ENCODE results near the gene NLRP4.

The NLRP4 gene

DNA sequence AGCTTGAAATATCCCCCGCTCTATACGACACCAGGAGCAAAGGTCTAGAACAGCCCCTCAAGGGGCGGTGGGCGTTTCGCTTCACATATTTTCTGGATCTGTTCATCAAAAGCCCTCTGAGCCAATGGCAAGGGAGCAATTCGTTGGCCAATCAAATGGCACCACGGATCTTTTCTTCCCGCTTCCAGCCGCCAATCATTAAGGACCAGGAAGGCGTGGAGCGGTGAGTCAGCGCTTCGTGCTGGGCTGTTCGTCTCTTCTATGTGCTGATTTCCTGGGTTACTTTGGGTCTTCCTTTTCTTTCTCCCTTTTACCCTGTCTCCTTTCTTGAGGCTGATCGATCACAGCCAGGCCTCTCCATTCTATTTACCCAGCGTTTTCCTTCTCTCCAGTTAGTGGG is at the start of gene NLRP4:
Gene NLRP4 (plus strand): TSS at position 201 of the 400 bp plus-strand sequence. CDS start 15,541 bp downstream, outside the sequence.
- DNase-seq (ENCODE audit: low spot score), result no peak

DNA sequence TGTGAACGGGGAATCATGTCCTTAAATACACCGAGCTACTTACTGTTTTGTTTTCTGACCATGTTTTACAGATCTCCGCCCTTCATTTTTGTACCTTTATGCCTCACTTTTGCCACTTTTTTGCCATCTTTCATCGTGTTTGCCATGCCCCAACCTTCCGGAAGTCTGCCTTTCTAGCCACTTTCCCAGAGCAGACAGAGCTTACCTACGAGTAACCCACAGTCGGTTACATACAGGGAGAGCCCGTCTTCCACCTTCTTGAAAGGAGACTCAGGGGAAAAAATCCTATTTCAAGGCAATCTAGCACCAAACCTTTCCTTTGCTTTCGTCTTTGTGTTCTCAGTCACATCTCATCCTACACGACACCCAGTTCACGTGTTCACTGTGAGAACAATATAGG is 41.3 kb upstream of the NLRP4 start:
- no peak for DNase-seq (ENCODE audit: low spot score)

GRCh38 chr19:55801416-55801815 is 34.9 kb upstream of the NLRP4 start:
- DNase-seq (ENCODE audit: low spot score), result no peak

- no peak for DNase-seq (ENCODE audit: low spot score)
Measured at GRCh38 chr19:55802281-55802680, 34.1 kb upstream of the NLRP4 start.

DNA sequence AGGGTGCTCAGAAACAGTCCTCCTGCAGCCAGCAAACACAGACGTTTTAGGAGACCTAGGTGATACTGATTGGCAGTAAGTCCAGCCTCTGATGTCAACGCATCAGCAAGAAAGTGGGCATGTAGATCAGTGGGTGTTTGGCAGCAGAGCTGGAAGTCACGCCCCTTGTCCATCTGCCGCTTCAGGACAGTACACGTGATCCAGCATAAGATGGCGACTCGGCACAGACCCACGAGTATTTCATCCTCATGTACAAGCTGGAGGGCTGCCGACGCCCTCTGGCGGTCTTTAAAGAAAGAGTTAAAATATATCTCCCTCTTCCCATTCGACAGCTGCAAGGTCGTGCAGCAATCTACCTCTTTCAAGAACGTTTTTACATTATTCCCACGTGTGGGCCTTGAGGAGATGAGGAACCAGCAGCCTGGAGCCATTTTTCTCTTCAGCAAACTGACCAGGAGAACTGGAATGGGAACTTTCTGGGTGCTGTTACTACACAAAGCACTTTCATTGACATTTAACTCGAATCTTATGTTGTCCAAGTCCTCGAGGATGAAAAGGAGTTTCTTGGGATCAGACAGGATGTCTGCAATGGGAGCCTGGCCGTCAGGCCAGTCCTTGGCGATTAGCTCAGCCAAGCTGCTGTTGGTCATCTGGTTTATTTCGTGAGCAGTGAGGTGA is 26.8 kb upstream of the NLRP4 start:
- DNase-seq (ENCODE audit: low spot score), result no peak

GRCh38 chr19:55811340-55811739 is 25.0 kb upstream of the NLRP4 start:
- no peak for DNase-seq (ENCODE audit: low spot score)

GRCh38 chr19:55812449-55812848 is 23.9 kb upstream of the NLRP4 start:
- no peak for DNase-seq (ENCODE audit: low spot score)

DNA sequence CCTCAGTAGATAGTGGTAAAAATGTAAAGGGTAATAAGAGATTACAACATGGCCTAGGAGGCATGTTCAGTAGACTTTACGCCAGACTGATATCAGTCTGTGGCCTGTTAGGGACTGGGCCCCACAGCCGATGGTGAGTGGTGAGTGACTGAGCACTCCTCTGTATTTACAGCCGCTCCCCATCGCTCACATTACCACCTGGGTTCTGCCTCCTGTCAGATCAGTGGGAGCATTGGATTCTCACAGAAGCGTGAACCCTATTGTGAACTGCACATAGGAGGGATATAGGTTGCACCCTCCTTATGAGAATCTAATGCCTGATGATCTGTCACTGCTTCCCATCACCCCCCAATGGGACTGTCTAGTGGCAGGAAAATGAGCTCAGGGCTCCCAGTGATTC is 22.4 kb upstream of the NLRP4 start:
- no peak for DNase-seq (ENCODE audit: low spot score)

DNA sequence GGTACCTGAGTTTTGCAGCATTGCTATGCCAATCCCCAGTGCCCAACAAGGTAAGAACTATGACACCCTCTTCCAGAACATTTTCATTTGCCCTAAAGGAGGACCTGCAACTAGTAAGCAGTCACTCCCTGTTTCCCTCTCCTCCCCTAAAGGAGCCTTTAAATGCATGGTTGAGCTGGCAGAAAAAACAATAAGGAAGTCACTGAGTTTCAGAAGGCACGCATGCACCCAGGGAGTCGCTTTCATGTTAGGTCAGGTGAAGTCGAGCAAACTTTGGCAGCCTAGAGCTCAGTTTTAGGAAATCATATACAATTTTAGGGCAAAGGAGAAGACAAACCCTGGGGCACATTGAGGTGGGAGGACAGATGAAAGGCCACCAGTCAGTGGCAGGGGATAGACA is 16.3 kb upstream of the NLRP4 start:
- DNase-seq (ENCODE audit: low spot score), result no peak

GRCh38 chr19:55830656-55831055 is 5.7 kb upstream of the NLRP4 start:
- DNase-seq (ENCODE audit: low spot score), result no peak

DNA sequence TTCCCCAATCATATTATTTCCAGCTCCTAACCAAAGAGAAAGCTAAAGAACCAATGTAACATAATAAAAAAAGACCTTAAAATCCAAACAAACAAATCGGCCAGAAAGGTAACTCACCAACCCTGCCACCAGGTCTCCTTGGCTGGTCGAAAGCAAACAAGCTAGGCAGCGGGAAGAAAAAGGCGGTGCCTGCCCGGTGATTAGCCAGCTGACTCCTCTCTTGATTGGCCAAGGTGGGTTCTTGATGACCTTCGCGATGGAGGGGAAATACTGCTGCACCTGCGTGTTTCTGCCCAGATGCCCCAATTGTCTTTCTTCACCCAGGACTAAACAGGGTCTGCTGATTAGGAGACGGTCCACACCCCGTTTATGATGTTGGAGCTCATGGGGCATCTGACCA is 4.5 kb upstream of the NLRP4 start, which contains the start of gene NLRP11:
Gene NLRP11 (minus strand): TSS at position 154 of the 400 bp plus-strand sequence. CDS start 13,825 bp downstream, outside the sequence.
- no peak for DNase-seq (ENCODE audit: low spot score)

DNA sequence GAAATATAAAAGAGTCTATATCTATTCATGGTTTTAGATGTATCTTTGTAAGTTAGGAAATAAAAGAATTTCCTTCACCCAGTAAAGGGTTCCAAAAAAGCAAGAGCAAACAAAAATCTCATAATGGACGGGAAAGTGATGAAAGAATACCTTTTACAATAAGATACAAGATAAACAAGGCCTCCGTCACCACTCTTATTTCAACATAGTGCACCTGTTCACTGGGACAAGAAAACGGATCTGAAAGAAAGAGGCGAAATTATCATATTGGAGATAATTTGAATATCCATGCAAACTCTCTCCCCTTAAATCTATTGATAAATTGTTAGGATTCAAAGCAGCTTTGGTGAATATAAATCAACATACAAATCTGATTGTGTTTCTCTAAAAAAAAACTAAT is 3.7 kb upstream of the NLRP4 start:
- DNase-seq (ENCODE audit: low spot score), result no peak

DNA sequence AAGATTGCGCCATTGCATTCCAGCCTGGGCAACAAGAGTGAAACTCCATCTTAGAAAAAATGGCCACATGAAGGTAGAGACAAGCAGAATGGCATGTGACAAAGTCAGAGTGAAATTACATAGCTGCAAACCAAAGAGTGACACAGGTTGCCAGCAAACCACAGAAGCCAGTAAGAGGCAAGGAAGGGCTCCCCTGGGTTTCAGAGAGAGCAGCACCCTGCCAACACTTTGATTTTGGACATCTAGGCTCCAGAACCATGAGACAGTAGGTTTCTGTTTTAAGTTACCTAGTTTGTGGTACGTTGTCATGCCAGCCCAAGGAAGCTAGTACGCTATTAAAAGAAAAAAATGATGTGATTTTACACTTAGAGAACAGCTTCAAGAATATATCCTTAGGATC is 1.9 kb downstream of the NLRP4 start:
- no peak for DNase-seq (ENCODE audit: low spot score)

GRCh38 chr19:55838906-55839305 is 2.6 kb downstream of the NLRP4 start:
- no peak for DNase-seq (ENCODE audit: low spot score)

- DNase-seq (ENCODE audit: low spot score), result no peak
Measured at GRCh38 chr19:55855160-55855559, 18.8 kb downstream of the NLRP4 start.

GRCh38 chr19:55857149-55857548 is 20.8 kb downstream of the NLRP4 start:
- DNase-seq (ENCODE audit: low spot score), result no peak

DNA sequence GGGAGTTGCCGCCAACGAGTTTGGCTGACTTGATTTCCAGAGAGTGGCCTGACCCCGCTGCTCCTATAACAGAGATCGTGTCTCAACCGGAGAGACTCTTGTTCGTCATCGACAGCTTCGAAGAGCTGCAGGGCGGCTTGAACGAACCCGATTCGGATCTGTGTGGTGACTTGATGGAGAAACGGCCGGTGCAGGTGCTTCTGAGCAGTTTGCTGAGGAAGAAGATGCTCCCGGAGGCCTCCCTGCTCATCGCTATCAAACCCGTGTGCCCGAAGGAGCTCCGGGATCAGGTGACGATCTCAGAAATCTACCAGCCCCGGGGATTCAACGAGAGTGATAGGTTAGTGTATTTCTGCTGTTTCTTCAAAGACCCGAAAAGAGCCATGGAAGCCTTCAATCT is 21.6 kb downstream of the NLRP4 start:
- DNase-seq (ENCODE audit: low spot score), result no peak

- no peak for DNase-seq (ENCODE audit: low spot score)
Measured at GRCh38 chr19:55858401-55858800, 22.1 kb downstream of the NLRP4 start.

- DNase-seq (ENCODE audit: low spot score), result no peak
Measured at GRCh38 chr19:55858969-55859368, 22.6 kb downstream of the NLRP4 start.

DNA sequence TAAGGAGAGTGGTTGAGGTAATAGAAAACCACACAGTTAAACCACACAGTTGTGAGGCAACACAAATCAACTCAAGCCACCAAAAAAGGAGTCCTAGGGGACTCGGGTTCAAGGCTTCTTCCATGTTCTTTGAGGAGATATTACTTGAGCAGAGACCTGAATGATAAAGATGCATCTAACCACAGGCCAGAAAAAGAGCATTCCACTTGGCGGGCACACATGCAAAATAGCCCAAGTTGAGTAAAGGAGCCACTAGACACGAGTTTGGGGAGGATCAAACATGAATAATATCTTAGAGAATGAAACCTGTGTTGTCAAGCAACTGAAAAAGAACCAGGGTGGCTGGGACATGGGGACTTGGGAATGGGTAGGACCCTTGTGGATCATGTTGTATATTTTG is 30.2 kb downstream of the NLRP4 start:
- DNase-seq (ENCODE audit: low spot score), result no peak

DNA sequence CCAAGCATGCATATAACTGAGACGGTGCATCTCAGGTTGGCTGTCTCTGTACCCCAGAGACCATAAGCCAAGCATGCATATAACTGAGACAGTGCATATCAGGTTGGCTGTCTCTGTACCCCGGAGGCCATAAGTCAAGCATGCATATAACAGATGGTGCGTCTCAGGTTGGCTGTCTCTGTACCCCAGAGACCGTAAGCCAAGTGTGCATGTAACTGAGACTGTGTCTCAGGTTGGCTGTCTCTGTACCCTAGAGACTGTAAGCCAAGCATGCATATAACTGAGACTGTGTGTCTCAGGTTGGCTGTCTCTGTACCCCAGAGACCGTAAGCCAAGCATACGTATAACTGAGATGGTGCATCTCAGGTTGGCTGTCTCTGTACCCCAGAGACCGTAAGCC is 30.8 kb downstream of the NLRP4 start:
- DNase-seq (ENCODE audit: low spot score), result no peak

GRCh38 chr19:55870736-55871135 is 34.4 kb downstream of the NLRP4 start:
- DNase-seq (ENCODE audit: low spot score), result no peak

GRCh38 chr19:55877211-55877610 is 40.9 kb downstream of the NLRP4 start:
- no peak for DNase-seq (ENCODE audit: low spot score)

DNA sequence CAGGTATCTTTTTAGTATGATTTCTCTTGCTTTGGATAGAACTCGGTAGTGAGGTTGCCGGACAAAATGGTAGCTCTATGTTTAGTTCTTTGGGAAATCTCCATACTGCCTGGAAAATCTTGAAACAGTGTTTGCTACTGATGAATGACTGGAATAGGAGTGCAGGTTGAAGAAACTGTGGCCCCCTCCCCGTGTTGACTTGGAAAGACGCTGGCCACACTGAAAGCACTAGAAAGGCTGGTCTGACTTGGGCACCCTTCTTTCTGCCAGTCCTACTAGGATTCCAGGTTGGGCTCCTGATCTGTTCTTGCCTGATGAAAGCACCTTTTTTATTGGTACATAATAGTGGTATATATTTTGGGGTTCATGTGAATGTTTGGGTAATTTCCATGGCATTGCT is 46.3 kb downstream of the NLRP4 start:
- DNase-seq (ENCODE audit: low spot score), result no peak

Data from ecto neural progenitor cell (in vitro differentiated cells).